Endothelial cell of umbilical vein (primary cell): ENCODE measurements around the gene HGF. TPM values are rescaled to one million over a fixed set of nuclear protein-coding genes. Genes with fewer than 3 reads are reported as not detected.

Experiments
- BruUV-seq: library from RNA; stranded (reverse); fragments of 400-500 nt; replicated peaks from 2 replicates; lab custom pipeline; 2021; lab: Mats Ljungman, UMichigan
- CTCF ChIA-PET: fragments of 300-600, 350-600 bp; sonication (Branson Sonifier 250); formaldehyde crosslinking; loops from one replicate; lab custom pipeline; 2021; ENCODE audit warnings: antibody characterized with exemption, inconsistent platforms; lab: Charles Lee
- POLR2A ChIA-PET: fragments of 300-600, 350-600 bp; sonication (Branson Sonifier 250); formaldehyde crosslinking; loops from one replicate; lab custom pipeline; 2021; ENCODE audit warnings: antibody characterized with exemption, inconsistent platforms; lab: Charles Lee
- DNase-seq: peaks from one replicate; pipeline ENCODE4 v3.0.0-alpha.2; 2011; ENCODE audit warnings: low read depth, low spot score
- FAIRE-seq: peaks from 2 replicates; lab custom pipeline; 2011; peaks lifted over from hg19 to GRCh38; lab: Jason Lieb, UNC
- H2AFZ ChIP-seq: 2 replicates; pipeline ENCODE4 v1.6.0; 2012; ENCODE audit warnings: low read depth, low read length, control low read depth, inconsistent platforms
- H3K27ac ChIP-seq: 2 replicates; pipeline ENCODE4 v1.5.1; 2011; ENCODE audit warnings: low read depth, mild to moderate bottlenecking, control low read depth, low read length, moderate library complexity; ENCODE audit not compliant: insufficient read depth
- H3K27me3 ChIP-seq, 2 experiments: 2 replicates each; pipeline versions ENCODE4 v1.6.0 to v1.6.1; 2011; ENCODE audit warnings: low read length in 2 of 2, mixed read lengths in 1 of 2; ENCODE audit not compliant: control insufficient read depth in 2 of 2, insufficient read depth in 2 of 2
- H3K36me3 ChIP-seq, 2 experiments: 2 replicates in 1 of 2; 3 replicates in 1 of 2; pipeline ENCODE4 v1.5.1; 2011; ENCODE audit warnings: low read length in 2 of 2, mild to moderate bottlenecking in 1 of 2, moderate library complexity in 1 of 2; ENCODE audit not compliant: control insufficient read depth in 2 of 2, insufficient read depth in 2 of 2; ENCODE audit errors: extremely low read depth in 1 of 2
- H3K4me1 ChIP-seq: 3 replicates; pipeline ENCODE4 v1.5.1; 2011; ENCODE audit warnings: mild to moderate bottlenecking, low read length; ENCODE audit not compliant: control insufficient read depth, insufficient read depth; ENCODE audit errors: extremely low read depth
- H3K4me2 ChIP-seq: 2 replicates; pipeline ENCODE4 v1.6.1; 2011; ENCODE audit warnings: low read length, control low read depth, mixed read lengths; ENCODE audit not compliant: insufficient read depth
- H3K4me3 ChIP-seq, 3 experiments: fragments of 200-600 bp in 1 of 3; sonication (generic), shearing (Covaris generic) in 1 of 3; replicated peaks in 1 of 3; 2 replicates each; pipeline ENCODE4 v1.5.1; 2011 to 2016; ENCODE audit warnings: control low read depth in 3 of 3, low read length in 3 of 3, mild to moderate bottlenecking in 2 of 3, inconsistent platforms in 1 of 3, low read depth in 1 of 3, moderate library complexity in 1 of 3; ENCODE audit not compliant: insufficient read depth in 1 of 3
- H3K79me2 ChIP-seq: 2 replicates; pipeline ENCODE4 v1.6.0; 2012; ENCODE audit warnings: low read length, inconsistent platforms; ENCODE audit not compliant: control insufficient read depth, insufficient read depth
- H3K9ac ChIP-seq: replicated peaks from 2 replicates; pipeline ENCODE3; 2011; ENCODE audit warnings: low read length, control low read depth; ENCODE audit not compliant: insufficient read depth; ENCODE audit errors: extremely low read depth
- H3K9me1 ChIP-seq: replicated peaks from 3 replicates; pipeline ENCODE4 v1.6.0; 2011; ENCODE audit warnings: mild to moderate bottlenecking, low read length; ENCODE audit not compliant: control insufficient read depth, insufficient read depth; ENCODE audit errors: extremely low read depth
- H3K9me3 ChIP-seq: replicated peaks from 2 replicates; pipeline ENCODE4 v1.5.1; 2012; ENCODE audit warnings: low read length, inconsistent platforms; ENCODE audit not compliant: control insufficient read depth, insufficient read depth
- H4K20me1 ChIP-seq: replicated peaks from 2 replicates; pipeline ENCODE3; 2011; ENCODE audit warnings: mild to moderate bottlenecking, low read length; ENCODE audit not compliant: control insufficient read depth, insufficient read depth; ENCODE audit errors: extremely low read depth
- EZH2 ChIP-seq: IDR thresholded peaks from 2 replicates; pipeline ENCODE4 v1.6.1; 2012; ENCODE audit warnings: borderline replicate concordance, low read depth, mild to moderate bottlenecking, moderate library complexity, low read length, inconsistent platforms; ENCODE audit not compliant: severe bottlenecking
- FOS ChIP-seq: IDR thresholded peaks from 2 replicates; pipeline ENCODE4 v1.6.1; 2011; ENCODE audit warnings: mild to moderate bottlenecking, low read length, moderate library complexity, borderline replicate concordance; ENCODE audit not compliant: insufficient read depth
- GATA2 ChIP-seq: IDR thresholded peaks from 2 replicates; pipeline ENCODE4 v1.7.0; 2011; ENCODE audit warnings: low read depth, mild to moderate bottlenecking, moderate library complexity, mixed read lengths, low read length; ENCODE audit not compliant: insufficient read length, insufficient read depth
- JUN ChIP-seq: IDR thresholded peaks from 2 replicates; pipeline ENCODE4 v1.6.1; 2011; ENCODE audit warnings: borderline replicate concordance, low read depth; ENCODE audit not compliant: insufficient read length, insufficient read depth
- MYC ChIP-seq: IDR thresholded peaks from one replicate; pipeline ENCODE4 v1.6.1; 2011; ENCODE audit warnings: mild to moderate bottlenecking, low read depth, low read length
- POLR2A ChIP-seq: IDR thresholded peaks from 2 replicates; pipeline ENCODE4 v1.6.1; 2012; ENCODE audit warnings: low read depth, mild to moderate bottlenecking, control low read depth, low read length
- POLR2AphosphoS5 ChIP-seq: IDR thresholded peaks from 2 replicates; pipeline ENCODE4 v1.6.1; 2012; ENCODE audit warnings: low read depth, mild to moderate bottlenecking, control low read depth, low read length, moderate library complexity; ENCODE audit not compliant: insufficient read depth
- dilution Hi-C: fragments of 300-500 bp; cut with MboI; formaldehyde crosslinking; loops from one replicate; pipeline ENCODE4 v1.15.0; 2019; ENCODE audit warnings: low sequenced_read_pairs; ENCODE audit not compliant: extremely low pct_ligation_motif_present
- intact Hi-C: fragments of 100-400 bp; cut with micrococcal nuclease; formaldehyde crosslinking; loops from one replicate; pipeline ENCODE4 v1.10.0; 2022
- polyA plus RNA-seq, 4 experiments: library from polyadenylated mRNA; depleted of rRNA in 3 of 4; stranded (reverse) in 3 of 4; unstranded in 1 of 4; fragments of >200 nt; gene quantifications; 2 replicates each; pipeline versions ENCODE4 v1.2.1 to v1.2.3, GENCODE V29; 2011 to 2012; ENCODE audit warnings: missing spikeins in 1 of 4
- total RNA-seq: library from RNA; stranded (reverse); gene quantifications from 2 replicates; pipeline ENCODE4 v1.2.3, GENCODE V29; 2021
- TF ChIP-seq, protein P1 (sequence below): IDR thresholded peaks from 2 replicates; pipeline ENCODE4 v1.6.1; 2011; ENCODE audit not compliant: insufficient read depth, insufficient read length
- TF ChIP-seq, protein P2 (sequence below), 2 donors: IDR thresholded peaks; 1 replicate in 1 of 2; 2 replicates in 1 of 2; pipeline ENCODE4 v1.5.1; 2011; ENCODE audit warnings: low read length in 2 of 2, mild to moderate bottlenecking in 2 of 2, moderate library complexity in 2 of 2, control low read depth in 1 of 2, inconsistent platforms in 1 of 2, low read depth in 1 of 2; ENCODE audit not compliant: insufficient read depth in 1 of 2; ENCODE audit errors: extremely low read depth in 1 of 2

The HGF gene
- total and polyA plus RNA-seq, 2 donors (not counting 3 experiments of a cell fraction or from before 2014, with no cell fraction given) = 0.15 to 0.18 TPM

DNA sequence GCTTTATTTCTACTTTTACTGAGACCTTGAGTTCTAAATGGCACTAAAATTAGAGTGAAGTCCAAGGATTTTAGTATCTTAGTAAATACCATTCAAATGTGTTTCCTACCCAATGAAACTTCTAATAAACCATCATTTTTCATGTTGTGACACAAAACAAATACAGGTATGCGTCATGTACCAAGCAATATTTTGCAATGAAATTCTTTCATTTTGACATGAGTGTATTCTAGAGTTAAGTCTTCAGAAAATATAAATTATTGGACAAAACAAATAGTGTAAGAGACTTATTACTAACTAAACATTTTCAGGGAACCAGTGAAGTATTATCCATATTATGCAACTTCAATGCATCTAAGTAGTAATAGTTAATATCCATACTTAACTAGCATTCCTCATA, 16.5 kb downstream of the HGF start:
- Histone ChIP-seq H3K4me3 (no peak overlapping the region), H3K27ac (no peak overlapping the region), H2AFZ (no peak overlapping the region), H3K9ac (no peak overlapping the region), H3K4me2 (no peak overlapping the region), H3K36me3 (no peaks in the 10 kb centered on the region), H3K27me3 (no peaks in the 10 kb centered on the region), H3K4me1 (no peaks in the 10 kb centered on the region), H4K20me1 (no peaks in the 10 kb centered on the region), H3K9me1 (no peaks in the 10 kb centered on the region), H3K79me2 (no peaks in the 10 kb centered on the region), H3K9me3 (no peaks in the 10 kb centered on the region)
- CTCF ChIA-PET = interaction anchor here (1.4 kb wide), 1 partner anchor 13 kb away, joined by 3 read pairs; no protein-coding TSS in a partner anchor
- TF ChIP-seq FOS (no peak), POLR2A (no peak), JUN (no peak), MYC (no peak), POLR2AphosphoS5 (no peak), GATA2 (no peak), EZH2 (no peak)
- TF ChIP-seq, protein P1, sequence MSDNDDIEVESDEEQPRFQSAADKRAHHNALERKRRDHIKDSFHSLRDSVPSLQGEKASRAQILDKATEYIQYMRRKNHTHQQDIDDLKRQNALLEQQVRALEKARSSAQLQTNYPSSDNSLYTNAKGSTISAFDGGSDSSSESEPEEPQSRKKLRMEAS = no peak
- TF ChIP-seq, protein P2, sequence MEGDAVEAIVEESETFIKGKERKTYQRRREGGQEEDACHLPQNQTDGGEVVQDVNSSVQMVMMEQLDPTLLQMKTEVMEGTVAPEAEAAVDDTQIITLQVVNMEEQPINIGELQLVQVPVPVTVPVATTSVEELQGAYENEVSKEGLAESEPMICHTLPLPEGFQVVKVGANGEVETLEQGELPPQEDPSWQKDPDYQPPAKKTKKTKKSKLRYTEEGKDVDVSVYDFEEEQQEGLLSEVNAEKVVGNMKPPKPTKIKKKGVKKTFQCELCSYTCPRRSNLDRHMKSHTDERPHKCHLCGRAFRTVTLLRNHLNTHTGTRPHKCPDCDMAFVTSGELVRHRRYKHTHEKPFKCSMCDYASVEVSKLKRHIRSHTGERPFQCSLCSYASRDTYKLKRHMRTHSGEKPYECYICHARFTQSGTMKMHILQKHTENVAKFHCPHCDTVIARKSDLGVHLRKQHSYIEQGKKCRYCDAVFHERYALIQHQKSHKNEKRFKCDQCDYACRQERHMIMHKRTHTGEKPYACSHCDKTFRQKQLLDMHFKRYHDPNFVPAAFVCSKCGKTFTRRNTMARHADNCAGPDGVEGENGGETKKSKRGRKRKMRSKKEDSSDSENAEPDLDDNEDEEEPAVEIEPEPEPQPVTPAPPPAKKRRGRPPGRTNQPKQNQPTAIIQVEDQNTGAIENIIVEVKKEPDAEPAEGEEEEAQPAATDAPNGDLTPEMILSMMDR (IDR thresholded peaks at IDR 0.05; ENCODE audit: extremely low read depth in 1 of 2, insufficient read depth in 1 of 2, low read depth in 1 of 2, low read length in 2 of 2) = no peak
- DNase-seq (no peak), FAIRE-seq (no peak)
- dilution Hi-C loops (loop anchor here (25.0 kb wide), 1 partner anchor 241 kb away; no protein-coding TSS in a partner anchor), intact Hi-C loops (no loop called here)
- POLR2A ChIA-PET = no interaction called here
- no TSS peak for BruUV-seq
